RWPE2 (cell line): ENCODE results near the gene CNDP2.

Experiments used
- ATAC-seq: fragments of 200-7000 bp; cut with Tn5 transposase; 3 replicates; pipeline ENCODE4 v1.9.1; 2021; ENCODE audit warnings: low read depth
- DNase-seq: peaks from one replicate; pipeline ENCODE4 v3.0.0-alpha.2; 2020; ENCODE audit warnings: low spot score
- H3K27ac ChIP-seq: fragments of 450-650 bp; 2 replicates; pipeline ENCODE4 v1.5.1; 2017; ENCODE audit warnings: mild to moderate bottlenecking; ENCODE audit not compliant: poor library complexity, severe bottlenecking
- H3K27me3 ChIP-seq: fragments of 250-450 bp; sonication (Bioruptor Pico); 2 replicates; pipeline ENCODE4 v1.5.1; 2021; ENCODE audit warnings: mild to moderate bottlenecking, moderate library complexity; ENCODE audit not compliant: insufficient read depth, poor library complexity, severe bottlenecking
- H3K36me3 ChIP-seq: fragments of 250-450 bp; sonication (Bioruptor Pico); 2 replicates; pipeline ENCODE4 v1.5.1; 2020; ENCODE audit warnings: low read depth, mild to moderate bottlenecking, moderate library complexity
- H3K4me1 ChIP-seq: fragments of 250-450 bp; sonication (Bioruptor Pico); 2 replicates; pipeline ENCODE4 v1.5.1; 2021; ENCODE audit warnings: mild to moderate bottlenecking, moderate library complexity; ENCODE audit not compliant: insufficient read depth, poor library complexity, severe bottlenecking
- H3K4me3 ChIP-seq: fragments of 250-450 bp; sonication (Bioruptor Pico); 2 replicates; pipeline ENCODE4 v1.5.1; 2021; ENCODE audit warnings: mild to moderate bottlenecking, moderate library complexity; ENCODE audit not compliant: severe bottlenecking
- H3K9me3 ChIP-seq: fragments of 250-450 bp; sonication (Bioruptor Pico); 2 replicates; pipeline ENCODE4 v1.5.1; 2021; ENCODE audit warnings: mild to moderate bottlenecking, moderate library complexity; ENCODE audit not compliant: severe bottlenecking
- TF ChIP-seq, protein P1 (sequence below): fragments of 450-650 bp; IDR thresholded peaks from one replicate; pipeline ENCODE4 v1.5.1; 2017; ENCODE audit warnings: mild to moderate bottlenecking, moderate library complexity; ENCODE audit not compliant: poor library complexity, severe bottlenecking

Gene CNDP2

DNA sequence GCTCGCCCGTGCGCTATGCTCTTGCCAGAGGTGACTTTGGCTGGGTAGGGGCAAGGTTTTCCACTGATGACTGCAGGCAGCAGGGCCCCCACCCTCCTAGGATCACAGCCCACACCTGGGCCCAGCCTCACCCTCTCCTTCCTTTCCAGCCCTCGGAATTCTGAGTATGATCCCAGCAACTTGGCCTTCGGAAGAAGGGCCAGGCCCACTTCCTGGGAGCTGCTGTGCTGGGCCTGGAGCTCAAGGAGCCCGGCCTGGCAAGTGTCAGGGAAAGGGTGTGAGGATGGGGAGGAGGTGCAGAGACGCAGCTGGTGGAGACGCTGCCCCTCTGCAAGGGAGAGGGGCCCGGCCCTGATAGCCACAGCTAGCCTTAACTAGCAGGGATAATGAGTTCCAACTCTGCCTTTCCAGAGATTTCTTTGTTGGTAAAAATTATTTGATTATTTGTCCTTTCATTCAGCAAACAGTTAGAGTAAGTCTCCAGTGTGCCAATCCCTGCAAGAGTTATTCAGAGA lies 36.4 kb downstream of the CNDP2 start:
- TF ChIP-seq, protein P1, sequence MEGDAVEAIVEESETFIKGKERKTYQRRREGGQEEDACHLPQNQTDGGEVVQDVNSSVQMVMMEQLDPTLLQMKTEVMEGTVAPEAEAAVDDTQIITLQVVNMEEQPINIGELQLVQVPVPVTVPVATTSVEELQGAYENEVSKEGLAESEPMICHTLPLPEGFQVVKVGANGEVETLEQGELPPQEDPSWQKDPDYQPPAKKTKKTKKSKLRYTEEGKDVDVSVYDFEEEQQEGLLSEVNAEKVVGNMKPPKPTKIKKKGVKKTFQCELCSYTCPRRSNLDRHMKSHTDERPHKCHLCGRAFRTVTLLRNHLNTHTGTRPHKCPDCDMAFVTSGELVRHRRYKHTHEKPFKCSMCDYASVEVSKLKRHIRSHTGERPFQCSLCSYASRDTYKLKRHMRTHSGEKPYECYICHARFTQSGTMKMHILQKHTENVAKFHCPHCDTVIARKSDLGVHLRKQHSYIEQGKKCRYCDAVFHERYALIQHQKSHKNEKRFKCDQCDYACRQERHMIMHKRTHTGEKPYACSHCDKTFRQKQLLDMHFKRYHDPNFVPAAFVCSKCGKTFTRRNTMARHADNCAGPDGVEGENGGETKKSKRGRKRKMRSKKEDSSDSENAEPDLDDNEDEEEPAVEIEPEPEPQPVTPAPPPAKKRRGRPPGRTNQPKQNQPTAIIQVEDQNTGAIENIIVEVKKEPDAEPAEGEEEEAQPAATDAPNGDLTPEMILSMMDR, result no peak
- DNase-seq, result no peak

DNA sequence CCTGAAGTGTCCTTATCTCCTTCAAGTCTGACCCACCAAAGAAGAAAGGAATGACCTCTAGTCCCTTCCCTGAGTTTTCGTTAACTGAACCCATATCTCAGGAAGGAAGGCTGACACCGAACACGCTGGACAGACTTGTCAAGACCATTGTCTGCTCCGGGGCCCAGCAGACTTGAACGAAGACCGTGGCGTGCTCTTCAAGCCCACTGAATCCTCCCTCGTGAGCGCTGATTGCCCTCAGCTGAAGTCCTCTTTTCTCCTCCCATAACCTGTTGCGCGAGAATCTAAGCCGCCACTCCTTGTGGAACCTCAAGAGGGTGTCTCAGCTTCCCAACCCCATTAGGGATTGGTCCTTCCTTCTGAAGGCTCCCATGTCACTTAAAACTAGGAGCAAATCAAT lies 37.5 kb downstream of the CNDP2 start:
- H3K27ac ChIP-seq, result no peak overlapping the region
- no peaks in the 10 kb centered on the region for H3K27me3 ChIP-seq
- no peaks in the 10 kb centered on the region for H3K36me3 ChIP-seq
- no peak overlapping the region for H3K4me3 ChIP-seq
- no peaks in the 10 kb centered on the region for H3K4me1 ChIP-seq
- TF ChIP-seq, protein P1, result no peak
- no peaks in the 10 kb centered on the region for H3K9me3 ChIP-seq
- ATAC-seq (no peak), DNase-seq (no peak)

More for the DNA sequence above, 36.4 kb downstream of the CNDP2 start:
- Histone ChIP-seq H3K36me3 (no peaks in the 10 kb centered on the region), H3K27me3 (no peaks in the 10 kb centered on the region), H3K4me3 (no peak overlapping the region), H3K27ac (no peak overlapping the region), H3K9me3 (no peaks in the 10 kb centered on the region), H3K4me1 (no peaks in the 10 kb centered on the region)
- no peak for ATAC-seq

DNA sequence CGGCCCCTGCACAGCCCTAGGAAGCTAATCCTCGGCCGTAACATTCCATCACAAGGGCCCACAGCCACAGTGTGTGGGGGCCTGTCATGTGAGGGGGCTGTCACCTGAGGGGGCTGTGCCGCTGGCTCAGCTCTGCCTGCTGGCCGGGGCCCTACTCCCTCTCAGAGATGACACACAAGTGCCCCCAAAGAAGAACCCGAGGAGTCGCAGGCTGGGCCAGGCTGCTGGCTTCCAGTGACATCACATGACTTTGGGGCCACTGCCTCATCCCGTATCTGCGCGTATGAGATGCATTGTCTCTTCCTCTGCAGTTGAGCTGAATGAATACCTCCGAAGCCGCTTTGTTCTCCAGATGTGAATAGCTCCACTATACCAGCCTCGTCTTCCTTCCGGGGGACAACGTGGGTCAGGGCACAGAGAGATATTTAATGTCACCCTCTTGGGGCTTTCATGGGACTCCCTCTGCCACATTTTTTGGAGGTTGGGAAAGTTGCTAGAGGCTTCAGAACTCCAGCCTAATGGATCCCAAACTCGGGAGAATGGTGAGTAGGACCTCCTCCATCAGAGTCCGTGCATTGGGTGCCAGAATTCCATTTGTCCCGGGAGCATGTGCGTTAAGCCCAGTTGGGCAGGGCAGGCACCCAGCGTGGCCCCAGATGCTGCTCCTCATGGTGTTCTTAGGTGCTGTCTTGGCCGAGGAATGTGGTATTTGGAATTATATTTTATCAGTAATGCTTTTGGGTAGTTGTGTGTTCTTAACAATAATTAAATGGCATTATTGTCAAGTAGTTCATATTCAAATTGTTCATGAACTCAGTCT lies 38.2 kb downstream of the CNDP2 start, which contains the start of gene CNDP1:
Gene CNDP1 (plus strand): TSS at position 351 of the 820 bp plus-strand sequence. CDS start 168 bp downstream, at position 519.
- no peak for DNase-seq
- Histone ChIP-seq H3K27ac (no peak within 1 kb of the TSS), H3K36me3 (no peaks in the 10 kb centered on the region), H3K4me1 (no peaks in the 10 kb centered on the region), H3K9me3 (no peaks in the 10 kb centered on the region), H3K4me3 (no peak within 1 kb of the TSS), H3K27me3 (no peaks in the 10 kb centered on the region)
- ATAC-seq, result no peak
- TF ChIP-seq, protein P1, result no peak

DNA sequence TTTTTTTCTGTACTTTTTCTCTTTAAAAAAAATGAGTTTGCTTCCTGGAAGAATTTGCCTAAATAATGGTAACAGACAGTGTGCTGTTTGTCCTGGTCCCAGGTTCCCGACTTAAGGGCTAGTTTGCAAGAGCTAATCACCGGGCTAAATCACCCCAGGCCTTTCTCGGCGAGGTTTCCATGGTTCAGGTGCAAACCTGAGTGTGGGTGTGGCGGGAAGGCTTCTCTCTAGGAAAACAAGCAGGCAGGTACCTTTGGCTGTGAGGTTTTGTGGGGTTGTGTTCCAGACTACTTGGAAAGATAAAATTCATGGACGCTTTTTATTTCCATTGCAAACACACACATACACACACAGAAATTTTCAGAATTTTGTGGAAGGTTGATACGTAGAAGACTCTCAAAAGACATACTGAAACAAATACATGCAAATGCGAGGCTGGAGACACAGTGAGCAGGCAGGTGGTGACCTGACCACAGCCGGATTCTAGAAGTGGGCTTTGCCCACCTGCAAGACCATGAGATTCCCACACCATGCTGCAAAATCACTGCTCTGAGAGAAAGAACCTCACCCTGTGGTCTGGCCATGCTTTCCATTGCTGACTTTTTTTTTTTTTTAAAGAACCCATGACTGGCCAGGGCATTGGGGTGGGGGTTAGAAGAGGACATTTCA lies 39.0 kb downstream of the CNDP2 start:
- TF ChIP-seq, protein P1, result no peak

More for the DNA sequence above, 39.0 kb downstream of the CNDP2 start:
- Histone ChIP-seq H3K4me1 (no peaks in the 10 kb centered on the region), H3K27ac (no peak overlapping the region), H3K9me3 (no peaks in the 10 kb centered on the region), H3K4me3 (no peak overlapping the region), H3K36me3 (no peaks in the 10 kb centered on the region), H3K27me3 (no peaks in the 10 kb centered on the region)
- no peak for DNase-seq
- no peak for ATAC-seq
